GM18502 (cell line): ENCODE results near the gene CACNA2D3.

Experiments
- ATAC-seq: cut with Tn5 transposase; IDR thresholded peaks from one replicate; pipeline ENCODE4 v1.9.1; 2021; ENCODE audit warnings: mild to moderate bottlenecking; ENCODE audit not compliant: unreplicated experiment, poor library complexity

The CACNA2D3 gene

GRCh38 chr3:54916732-54917131 lies 794.4 kb downstream of the CACNA2D3 start:
- ATAC-seq, result no peak

GRCh38 chr3:54917174-54917573 lies 794.8 kb downstream of the CACNA2D3 start:
- no peak for ATAC-seq

- no peak for ATAC-seq
These were observed 795.5 kb downstream of the CACNA2D3 start for GRCh38 chr3:54917862-54918261.

- no peak for ATAC-seq
These were observed 796.2 kb downstream of the CACNA2D3 start for GRCh38 chr3:54918516-54918915.

GRCh38 chr3:54928046-54928770 lies 805.9 kb downstream of the CACNA2D3 start, which contains the start of gene LRTM1:
LRTM1 (minus strand) TSS chr3:54928059; CDS start chr3:54927911, 148 bp downstream.
- ATAC-seq, result no peak

- ATAC-seq, result no peak
These were observed 808.8 kb downstream of the CACNA2D3 start for GRCh38 chr3:54931182-54931581.

- ATAC-seq, result no peak
These were observed 810.3 kb downstream of the CACNA2D3 start for GRCh38 chr3:54932606-54933005.

GRCh38 chr3:54935869-54936268 lies 813.5 kb downstream of the CACNA2D3 start:
- no peak for ATAC-seq

GRCh38 chr3:54936561-54936960 lies 814.2 kb downstream of the CACNA2D3 start:
- ATAC-seq, result no peak

GRCh38 chr3:54939557-54940300 lies 817.4 kb downstream of the CACNA2D3 start:
- no peak for ATAC-seq

- no peak for ATAC-seq
These were observed 818.6 kb downstream of the CACNA2D3 start for GRCh38 chr3:54940971-54941370.

- ATAC-seq, result no peak
These were observed 819.5 kb downstream of the CACNA2D3 start for GRCh38 chr3:54941690-54942362.

GRCh38 chr3:54949491-54950044 lies 827.2 kb downstream of the CACNA2D3 start:
- no peak for ATAC-seq

GRCh38 chr3:54950391-54951003 lies 828.1 kb downstream of the CACNA2D3 start:
- ATAC-seq, result no peak

- no peak for ATAC-seq
These were observed 829.1 kb downstream of the CACNA2D3 start for GRCh38 chr3:54951405-54951804.

- no peak for ATAC-seq
These were observed 831.7 kb downstream of the CACNA2D3 start for GRCh38 chr3:54954022-54954421.

- no peak for ATAC-seq
These were observed 832.2 kb downstream of the CACNA2D3 start for GRCh38 chr3:54954521-54954920.

- ATAC-seq, result no peak
These were observed 833.1 kb downstream of the CACNA2D3 start for GRCh38 chr3:54955496-54955895.

GRCh38 chr3:54955941-54956340 lies 833.6 kb downstream of the CACNA2D3 start:
- no peak for ATAC-seq

- no peak for ATAC-seq
These were observed 835.4 kb downstream of the CACNA2D3 start for GRCh38 chr3:54957711-54958110.
